ENCODE data around the gene TLR9.

TLR9 gene

DNA sequence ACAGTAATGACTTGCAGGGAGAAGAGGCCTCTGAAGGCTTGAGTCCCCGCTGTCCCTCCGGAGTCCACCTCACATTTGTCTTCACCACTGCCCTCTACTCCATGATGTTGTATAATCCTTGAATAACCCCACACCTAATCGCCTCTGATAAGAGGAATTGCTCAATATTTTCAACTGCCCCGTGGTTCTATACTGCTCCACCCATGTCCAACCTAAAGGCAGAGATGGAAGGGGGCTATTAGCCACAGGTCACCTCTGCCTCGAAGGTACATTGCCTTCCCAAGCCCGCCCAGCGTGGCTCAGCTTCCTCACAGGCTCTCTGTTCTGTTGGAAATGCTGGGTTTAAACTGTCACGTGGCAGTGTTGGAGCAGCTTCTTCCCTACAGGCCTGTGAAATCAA is 12.4 kb downstream of the TLR9 start:
- DNase-seq, result no peak

DNA sequence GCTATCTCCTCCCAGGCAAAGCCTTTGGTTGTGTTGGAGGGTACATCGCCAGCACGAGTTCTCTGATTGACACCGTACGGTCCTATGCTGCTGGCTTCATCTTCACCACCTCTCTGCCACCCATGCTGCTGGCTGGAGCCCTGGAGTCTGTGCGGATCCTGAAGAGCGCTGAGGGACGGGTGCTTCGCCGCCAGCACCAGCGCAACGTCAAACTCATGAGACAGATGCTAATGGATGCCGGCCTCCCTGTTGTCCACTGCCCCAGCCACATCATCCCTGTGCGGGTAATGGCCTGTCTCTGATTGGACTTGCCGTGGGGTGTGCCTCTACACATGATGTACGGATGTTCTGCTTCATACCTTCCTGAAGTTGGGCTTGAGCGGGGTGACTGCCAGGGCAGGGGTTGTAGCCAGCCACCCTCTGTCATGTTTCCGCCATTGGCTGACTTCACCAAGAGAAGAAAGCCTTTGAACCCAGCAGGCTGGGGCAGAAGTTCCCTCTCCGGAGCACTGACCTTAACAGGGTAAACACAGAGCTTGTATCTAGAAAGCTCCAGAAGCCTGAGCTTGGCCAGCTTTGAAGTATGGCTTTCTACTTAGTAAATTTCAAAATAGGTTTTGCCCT is 14.1 kb downstream of the TLR9 start:
- no peak for DNase-seq

DNA sequence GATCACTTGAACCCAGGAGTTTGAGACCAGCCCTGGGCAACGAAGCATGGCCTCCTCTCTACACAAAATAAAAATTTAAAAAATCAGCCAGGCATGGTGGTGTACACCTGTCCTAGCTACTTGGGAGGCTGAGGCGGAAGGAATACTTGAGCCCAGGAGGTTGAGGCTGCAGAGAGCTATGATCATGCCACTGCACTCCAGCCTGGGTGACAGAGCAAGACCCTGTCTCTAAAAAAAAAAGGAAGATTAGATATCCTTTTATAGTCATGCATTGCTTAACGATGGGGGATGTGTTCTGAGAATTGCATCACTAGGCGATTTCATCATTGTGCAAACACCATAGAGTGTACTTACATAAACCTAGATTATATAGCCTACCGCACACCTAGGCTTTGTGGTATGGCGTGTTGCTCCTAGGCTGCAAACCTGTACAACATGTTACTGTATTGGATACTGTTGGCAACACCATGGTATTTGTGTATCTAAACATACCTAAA is 14.8 kb downstream of the TLR9 start:
- DNase-seq, result no peak

DNA sequence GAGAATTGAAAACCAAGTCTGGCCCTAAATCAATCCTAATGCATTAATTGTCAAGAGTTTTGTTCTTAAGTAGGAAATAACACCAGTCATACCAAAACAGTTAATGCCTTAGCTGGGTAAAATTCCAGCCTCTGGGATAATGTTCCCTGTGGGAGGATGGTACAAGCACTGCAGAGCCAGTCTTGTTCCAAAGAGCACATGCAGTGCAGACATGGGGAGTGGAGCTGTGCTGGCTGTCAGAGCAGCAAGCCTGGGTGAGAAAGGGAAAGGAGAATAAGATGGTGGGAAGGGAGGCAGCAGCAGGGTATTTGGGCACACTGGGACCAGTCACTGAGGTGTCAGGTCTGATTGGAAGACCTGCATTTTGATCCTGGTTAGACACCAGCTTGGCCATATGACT is 15.4 kb downstream of the TLR9 start:
- no peak for DNase-seq

DNA sequence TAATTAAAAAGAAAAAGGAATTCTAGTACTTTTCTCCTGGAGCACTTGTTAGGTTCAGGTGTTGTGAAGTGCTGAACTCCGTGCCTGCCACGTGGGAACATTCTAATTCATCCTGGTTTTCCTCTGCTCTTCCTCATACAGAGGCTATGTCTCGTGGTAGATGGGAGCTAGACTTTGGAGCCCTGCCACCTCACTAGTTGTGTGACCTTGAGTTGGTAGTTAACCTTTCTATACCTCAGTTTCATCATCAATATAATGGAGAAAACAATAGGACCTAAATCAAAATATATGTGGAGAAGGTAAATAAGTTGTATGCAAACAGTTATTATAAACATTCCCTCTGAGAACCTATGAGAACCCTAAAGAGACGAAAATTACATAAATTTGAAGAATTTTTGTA is 16.9 kb downstream of the TLR9 start:
- no peak for DNase-seq

DNA sequence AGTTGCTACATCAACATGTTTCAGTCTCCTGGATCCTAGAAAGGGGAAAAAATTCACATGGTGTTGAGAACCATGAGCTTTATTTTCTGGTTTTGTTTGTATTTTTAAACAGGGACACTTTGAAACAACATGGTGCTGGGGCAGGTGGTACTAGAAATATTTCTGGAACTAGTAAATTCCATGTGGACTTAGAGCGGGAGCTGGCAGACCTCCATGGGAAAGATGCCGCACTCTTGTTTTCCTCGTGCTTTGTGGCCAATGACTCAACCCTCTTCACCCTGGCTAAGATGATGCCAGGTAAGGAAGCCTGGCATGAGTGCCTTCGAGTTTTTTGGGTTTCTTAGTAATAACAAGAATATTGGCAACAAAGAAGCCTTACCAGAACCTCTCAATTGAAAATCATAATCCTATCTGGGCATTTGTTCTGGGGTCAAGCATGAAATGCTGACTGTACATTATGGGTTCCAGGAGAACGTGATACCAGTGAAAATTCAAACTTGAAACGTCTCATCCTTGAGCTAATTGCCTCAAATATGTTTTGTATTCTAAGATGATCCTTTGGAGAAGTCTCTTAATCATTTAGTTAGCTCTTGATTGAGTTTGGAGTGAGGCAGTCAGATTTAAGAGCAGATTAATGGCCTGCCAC is 19.6 kb downstream of the TLR9 start:
- no peak for DNase-seq

DNA sequence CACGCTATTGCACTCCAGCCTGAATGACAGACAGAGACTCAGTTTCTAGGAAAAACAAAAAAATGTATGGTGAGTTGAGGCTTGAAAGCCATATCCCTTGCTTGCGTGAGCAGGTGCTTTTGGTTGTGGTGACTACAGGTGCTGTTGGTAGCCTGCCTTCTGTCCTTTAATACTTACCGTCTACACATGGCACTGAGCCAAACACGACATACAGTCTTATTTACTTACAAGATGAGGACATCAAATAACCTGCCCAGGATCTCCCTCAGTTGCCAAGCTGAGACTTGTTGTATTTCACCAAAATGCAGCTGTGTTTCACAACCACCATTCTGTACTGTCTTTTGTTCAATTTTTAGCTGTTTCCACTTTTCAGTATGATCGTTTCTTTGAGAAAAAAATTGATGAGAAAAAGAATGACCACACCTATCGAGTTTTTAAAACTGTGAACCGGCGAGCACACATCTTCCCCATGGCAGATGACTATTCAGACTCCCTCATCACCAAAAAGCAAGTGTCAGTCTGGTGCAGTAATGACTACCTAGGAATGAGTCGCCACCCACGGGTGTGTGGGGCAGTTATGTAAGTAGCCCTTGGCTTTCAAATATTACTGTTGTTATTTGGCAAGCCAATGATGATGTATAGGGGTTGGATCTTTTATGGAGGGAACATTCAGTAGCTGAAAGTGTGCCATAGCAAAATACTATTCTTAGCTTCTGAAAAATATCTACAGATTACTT is 20.9 kb downstream of the TLR9 start:
- DNase-seq, result peak; percentile 26

DNA sequence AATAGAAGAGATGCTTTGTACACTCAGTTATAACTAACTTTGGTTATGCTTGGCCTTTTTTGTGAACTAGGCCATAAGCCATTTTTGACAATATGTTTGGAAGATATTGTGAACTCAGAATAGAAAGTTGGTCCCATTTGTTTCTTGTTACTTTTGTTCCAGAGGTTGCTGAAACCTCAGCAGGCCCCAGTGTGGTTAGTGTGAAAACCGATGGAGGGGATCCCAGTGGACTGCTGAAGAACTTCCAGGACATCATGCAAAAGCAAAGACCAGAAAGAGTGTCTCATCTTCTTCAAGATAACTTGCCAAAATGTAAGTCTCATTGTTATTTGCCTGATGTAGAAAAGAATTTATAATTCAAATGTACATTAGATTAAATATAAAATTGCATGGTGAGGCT is 21.7 kb downstream of the TLR9 start:
- DNase-seq, result no peak

DNA sequence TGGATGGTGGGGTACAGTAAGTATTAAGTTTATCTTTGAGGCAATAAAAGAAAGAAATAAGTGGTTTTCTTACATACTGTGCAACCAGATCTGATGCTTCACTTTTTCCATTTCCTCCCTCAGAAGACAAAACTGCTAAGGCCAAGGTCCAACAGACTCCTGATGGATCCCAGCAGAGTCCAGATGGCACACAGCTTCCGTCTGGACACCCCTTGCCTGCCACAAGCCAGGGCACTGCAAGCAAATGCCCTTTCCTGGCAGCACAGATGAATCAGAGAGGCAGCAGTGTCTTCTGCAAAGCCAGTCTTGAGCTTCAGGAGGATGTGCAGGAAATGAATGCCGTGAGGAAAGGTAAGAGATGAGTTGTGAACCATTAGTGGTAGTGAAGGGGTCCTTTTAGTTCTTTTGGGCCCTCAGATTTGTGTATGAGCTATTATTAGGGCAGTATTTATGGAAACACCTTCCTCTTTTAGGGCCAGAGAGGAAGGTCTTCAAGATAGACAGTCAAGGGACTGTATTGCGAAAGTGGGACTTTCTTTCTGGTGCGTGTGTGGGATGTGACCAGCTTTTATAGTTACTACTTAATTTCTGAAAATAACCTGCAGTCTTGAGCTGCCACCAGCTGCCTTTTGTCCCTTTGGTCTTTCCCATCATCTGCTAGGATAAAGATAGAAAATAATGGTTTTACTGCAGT is 22.9 kb downstream of the TLR9 start:
- DNase-seq, result no peak

DNA sequence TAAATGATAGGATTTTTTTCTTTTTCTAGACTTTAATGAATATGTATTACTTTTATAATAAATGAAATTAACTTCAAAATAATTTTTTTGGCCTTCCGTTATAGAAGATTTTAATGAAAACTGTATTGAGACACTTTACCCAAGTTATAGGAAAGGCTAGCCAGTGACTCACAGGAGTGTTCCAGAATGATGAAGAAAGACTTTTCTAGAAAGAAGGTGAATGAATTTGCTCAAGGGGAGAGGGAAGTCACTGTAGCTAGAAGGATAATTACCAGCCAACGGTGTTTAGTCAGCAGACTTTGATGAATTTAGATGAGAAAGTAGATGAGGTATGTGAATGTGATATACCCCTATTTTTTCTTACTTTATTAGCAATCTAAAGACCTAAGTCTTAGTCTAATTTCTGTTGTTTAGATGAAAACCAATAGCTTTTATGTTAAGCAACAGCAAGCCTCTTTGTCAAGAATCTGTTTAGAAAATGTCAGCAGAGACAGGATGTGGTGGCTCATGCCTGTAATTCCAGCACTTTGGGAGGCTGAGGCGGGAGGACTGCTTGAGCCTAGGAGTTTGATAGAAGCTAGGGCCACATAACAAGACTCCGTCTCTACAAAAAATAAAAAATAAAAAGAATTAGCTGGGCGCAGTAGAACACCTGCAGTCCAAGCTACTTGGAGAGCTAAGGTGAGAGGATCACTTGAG is 24.3 kb downstream of the TLR9 start:
- no peak for DNase-seq

DNA sequence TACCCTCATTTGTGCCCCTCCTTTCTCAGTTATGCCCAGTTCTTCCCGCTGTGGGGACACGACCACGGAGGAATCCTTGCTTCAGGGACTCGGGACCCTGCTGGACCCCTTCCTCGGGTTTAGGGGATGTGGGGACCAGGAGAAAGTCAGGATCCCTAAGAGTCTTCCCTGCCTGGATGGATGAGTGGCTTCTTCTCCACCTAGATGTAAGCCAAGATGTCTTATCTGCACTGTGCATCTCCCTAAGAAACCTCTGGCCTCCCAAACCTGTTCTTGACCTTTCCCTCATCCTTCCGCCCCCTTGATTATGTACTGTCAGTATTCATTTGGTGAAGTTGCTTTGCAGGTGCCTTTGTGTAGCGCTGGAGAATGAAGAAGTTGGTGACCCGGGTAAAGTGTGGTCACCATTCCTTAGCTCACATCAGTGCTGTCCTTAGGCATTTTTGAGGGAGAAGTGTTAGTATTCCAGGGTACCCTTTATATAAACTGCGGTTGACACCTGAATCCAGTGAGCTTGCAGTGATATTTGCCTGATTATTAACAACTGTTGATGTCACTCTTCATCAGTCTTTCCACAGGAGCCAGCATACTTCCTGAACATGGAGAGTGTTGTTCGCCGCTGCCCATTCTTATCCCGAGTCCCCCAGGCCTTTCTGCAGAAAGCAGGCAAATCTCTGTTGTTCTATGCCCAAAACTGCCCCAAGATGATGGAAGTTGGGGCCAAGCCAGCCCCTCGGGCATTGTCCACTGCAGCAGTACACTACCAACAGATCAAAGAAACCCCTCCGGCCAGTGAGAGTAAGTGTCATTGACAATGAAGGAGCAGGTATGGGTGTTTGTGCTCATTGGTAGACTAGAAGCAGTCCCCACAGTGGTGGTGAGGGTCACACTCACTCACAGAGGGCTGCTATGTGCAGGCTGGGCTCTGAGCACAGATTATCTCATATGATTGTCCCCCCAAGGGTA is 26.5 kb downstream of the TLR9 start:
- DNase-seq, result no peak

DNA sequence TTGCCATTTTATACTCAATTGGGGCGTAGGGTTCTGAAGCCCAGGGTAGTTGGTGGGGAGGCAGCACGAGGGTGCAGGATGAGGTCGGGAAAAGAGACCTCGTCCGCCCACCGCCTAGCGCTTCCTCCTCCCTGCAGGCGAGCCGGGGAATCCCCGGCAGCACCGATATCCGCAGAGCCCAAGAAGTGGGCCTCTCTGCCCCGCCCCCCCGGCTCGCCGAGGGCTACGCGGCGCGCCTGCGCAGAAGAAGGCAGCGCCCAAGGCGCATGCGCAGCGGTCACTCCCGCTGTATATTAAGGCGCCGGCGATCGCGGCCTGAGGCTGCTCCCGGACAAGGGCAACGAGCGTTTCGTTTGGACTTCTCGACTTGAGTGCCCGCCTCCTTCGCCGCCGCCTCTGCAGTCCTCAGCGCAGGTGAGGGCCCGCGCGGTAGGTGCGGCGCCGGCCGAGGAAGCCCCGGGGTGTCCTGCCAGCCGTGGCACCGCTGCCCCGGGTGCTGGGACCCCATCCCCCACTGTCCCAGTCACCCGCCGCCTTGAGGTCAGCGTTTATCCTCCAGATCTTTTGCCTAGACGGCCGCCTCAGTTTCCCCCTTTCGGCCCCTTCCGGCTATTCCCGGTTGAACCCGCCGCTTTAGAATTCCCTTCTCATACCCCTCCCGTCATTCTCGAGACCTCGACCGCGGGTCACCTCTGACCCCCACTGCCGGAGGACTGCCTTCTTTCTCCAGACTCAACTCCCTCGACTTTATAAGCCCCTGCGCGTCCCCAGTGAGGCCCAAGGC is 27.4 kb downstream of the TLR9 start, which contains the start of gene ALAS1:
Gene ALAS1, plus strand, starts transcription at position 319 of the 784 bp plus-strand sequence. CDS start 1,082 bp downstream, outside the sequence.
- DNase-seq, result peak; percentile 96

DNA sequence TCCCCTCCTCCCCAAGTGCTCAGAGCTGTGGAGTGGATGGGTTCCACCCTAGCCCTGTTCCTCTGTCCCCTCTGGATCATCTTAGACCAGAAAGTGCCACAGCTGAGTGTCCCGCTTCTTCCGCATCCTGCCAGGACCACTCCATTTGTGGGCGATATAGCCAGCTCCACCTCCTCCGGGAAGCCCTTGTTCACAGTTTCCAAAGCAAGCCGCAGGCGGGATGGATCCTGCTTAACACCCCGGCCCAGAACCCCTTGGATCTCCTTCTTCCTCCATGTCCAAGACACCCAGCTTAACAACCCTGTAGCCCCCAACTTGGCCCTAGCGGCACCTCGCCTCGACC is 28.0 kb downstream of the TLR9 start:
- no peak for DNase-seq

DNA sequence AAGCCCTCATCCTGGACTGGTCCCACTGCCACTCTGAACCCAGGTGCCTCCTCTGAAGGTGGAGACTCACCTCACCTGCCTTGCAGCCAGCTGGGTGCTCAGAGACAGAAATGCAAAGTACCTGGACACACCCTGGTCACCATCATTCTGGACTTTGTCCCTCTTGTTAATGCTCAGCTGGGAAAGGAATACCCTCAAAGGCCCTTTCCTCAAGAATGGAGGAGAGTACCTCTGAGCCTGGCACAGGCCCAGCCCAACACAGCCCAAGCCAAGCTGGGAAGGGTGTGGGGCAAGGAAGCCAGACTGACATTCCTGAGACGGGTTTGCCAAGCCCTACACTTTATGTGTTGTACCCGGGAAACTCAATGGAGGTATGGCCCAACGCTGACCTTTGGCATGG is 28.5 kb downstream of the TLR9 start:
- DNase-seq, result no peak

DNA sequence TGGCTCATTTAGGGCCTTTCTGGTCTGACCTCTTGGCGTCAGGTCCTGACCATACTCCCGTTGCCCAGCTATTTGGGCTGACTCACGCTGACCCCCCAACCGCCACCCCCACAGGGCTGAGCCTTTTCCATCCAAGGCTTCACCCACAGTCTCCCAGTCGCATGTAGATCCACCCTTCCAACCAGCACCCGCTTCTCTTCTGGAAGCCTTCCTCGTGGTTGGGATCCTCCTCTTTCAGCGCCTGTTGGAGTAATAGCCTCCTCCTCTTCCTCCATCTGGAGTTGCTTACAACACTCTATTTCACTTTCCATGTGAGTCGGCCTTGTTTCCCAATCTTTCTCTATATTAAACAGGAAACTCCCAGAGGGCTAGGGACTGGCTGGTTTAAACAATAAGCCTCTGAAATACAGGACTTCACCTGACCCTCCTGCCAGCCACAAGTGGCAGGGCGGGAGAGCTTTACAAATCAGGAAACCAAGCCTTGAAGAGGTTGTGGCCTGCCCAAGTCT is 29.6 kb downstream of the TLR9 start:
- DNase-seq, result no peak

DNA sequence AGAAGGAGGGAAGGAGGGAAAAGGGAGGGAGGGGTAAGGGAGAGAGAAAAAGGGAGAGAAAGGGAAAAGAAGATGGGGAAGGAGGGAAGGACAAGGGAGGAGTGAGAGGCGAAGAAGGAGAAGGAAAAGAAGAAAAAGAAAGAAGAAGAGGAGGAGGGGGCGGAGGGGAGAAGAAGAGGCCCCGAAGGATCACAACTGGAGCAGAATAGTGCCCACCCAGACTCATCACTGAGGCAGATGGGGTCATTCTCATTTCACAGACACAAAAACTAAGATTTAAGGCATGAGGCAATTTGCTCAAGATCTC is 30.2 kb downstream of the TLR9 start:
- DNase-seq, result no peak

DNA sequence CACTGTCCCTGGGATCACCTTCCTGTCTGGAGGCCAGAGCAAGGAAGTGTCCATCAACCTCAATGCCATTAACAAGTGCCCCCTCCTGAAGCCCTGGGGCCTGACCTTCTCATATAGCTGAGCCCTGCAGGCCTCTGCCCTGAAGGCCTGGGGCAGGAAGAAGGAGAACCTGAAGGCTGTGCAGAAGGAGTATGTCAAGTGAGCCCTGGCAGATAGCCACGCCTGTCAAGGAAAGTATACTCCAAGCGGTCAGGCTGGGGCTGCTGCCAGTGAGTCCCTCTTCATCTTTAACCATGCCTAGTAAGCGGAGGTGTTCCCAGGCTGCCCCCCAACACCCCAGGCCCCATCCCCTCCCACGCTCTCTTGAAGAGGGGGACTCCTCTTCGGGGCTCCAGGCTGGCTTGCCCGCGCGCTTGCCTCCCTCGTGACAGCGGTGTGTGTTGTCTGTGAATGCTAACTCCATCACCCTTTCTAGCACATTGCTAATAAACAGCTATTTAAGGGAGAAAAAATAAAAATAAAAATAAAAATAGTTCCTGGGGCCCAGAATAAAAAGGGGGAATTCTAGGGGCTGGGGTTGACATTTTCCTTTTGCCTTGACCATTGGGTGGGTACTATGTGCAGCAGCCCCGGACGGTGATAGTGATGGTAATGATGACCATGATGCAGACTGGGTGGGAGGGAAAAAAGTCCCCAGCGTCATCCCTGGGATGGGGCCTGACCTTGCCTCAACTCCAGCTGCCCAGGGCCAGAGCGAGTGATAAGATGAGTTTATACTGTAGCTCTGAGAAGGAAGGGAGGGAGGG is 30.8 kb downstream of the TLR9 start:
- no peak for DNase-seq

DNA sequence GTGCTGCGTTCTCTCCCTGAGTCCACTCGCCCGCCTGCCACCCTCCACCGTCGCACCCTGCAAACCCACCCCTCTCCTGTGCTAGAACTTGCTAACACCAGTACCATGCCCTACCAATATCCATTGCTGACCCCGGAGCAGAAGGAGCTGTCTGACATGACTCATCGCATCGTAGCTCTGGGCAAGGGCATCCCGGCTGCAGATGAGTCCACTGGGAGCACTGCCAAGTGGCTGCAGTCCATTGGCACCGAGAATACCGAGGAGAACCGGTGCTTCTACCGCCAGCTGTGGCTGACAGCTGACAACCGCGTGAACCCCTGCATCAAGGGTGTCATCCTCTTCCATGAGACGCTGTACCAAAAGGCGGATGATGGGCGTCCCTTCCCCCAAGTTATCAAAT is 32.4 kb downstream of the TLR9 start:
- DNase-seq, result no peak

DNA sequence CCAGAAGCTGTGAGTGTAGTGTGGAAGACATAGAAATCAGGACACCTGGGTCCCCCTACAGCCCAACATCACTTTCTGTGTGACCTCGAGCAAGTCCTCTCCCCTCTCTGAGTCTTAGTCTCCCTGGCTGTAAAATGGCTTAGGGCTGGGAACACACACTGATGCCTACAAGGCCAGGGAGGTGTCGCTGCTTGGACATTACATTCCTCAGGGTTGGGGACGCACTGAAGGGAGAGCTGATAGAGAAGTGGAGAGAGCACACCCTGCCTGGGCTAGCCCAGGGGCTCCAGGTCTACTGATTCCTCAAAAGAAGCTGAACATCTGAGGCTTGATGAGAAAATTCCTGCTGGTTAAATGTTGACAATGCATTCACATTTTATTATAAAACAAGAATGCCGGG is 33.8 kb downstream of the TLR9 start:
- no peak for DNase-seq
